ENCODE results near the gene GRIK4. TPM values are rescaled to one million over a fixed set of nuclear protein-coding genes. Genes with fewer than 3 reads are reported as not detected.

The GRIK4 gene
- polyA plus RNA-seq, 1 experiment, result not detected

DNA sequence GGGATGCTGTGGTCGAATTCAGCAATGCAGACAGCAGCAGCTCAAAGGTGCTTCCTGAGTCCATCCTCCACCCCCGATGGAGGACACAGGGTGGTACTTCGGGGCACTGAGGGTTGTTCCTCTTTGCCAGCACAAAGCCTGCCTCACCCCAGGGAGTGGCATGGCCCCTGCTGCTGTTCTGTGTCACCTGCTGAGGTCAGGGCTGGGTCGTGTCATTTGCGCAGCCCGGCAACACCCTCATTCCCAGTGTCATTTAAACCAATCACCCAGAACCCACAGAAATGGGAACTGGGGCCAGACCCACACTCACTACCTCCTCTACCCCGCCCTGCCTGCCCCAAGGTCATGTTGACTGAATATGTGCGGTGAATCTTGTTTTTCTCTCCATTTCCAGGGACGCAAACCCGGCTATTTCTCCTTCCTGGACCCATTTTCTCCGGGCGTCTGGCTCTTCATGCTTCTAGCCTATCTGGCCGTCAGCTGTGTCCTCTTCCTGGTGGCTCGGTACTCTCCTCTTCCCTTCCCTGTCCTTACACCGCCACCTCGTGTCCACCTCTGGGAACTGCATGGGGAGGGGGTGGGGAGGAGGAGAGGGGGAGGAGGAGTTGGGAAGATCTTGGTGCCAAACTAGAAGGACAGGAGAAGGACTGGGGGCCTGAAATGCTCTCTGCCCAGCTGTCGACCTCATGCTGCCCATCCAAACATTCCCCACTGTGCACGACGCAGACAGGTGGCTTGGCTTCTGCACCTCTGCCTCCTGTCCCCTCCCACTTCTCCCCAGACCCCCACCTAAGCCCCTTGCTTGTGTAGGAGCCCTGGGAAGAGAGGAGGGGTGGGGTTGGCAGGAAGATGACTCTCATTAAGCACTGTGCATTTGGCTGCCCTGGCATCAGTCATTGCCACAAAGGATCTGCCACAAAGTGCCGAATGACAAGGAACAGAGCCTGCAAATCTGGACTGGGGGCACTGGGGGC is 441.2 kb downstream of the GRIK4 start:
- Histone ChIP-seq H3K36me3 (ENCODE audit: control insufficient read depth, insufficient read depth, low read length) (no peaks in the 10 kb centered on the region), H3K27me3 (ENCODE audit: control insufficient read depth, insufficient read depth, low read length) (no peaks in the 10 kb centered on the region; the same call in 1 of the 2 replicates), H3K4me3 (ENCODE audit: low read depth, low read length) (no peak overlapping the region)
- no peak for DNase-seq (ENCODE audit: low read depth)
- TF ChIP-seq, protein P1, sequence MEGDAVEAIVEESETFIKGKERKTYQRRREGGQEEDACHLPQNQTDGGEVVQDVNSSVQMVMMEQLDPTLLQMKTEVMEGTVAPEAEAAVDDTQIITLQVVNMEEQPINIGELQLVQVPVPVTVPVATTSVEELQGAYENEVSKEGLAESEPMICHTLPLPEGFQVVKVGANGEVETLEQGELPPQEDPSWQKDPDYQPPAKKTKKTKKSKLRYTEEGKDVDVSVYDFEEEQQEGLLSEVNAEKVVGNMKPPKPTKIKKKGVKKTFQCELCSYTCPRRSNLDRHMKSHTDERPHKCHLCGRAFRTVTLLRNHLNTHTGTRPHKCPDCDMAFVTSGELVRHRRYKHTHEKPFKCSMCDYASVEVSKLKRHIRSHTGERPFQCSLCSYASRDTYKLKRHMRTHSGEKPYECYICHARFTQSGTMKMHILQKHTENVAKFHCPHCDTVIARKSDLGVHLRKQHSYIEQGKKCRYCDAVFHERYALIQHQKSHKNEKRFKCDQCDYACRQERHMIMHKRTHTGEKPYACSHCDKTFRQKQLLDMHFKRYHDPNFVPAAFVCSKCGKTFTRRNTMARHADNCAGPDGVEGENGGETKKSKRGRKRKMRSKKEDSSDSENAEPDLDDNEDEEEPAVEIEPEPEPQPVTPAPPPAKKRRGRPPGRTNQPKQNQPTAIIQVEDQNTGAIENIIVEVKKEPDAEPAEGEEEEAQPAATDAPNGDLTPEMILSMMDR (IDR thresholded peaks at IDR 0.05; ENCODE audit: insufficient read depth, low read depth, low read length), result peak; percentile 86
- ChIA-PET POLR2A (no interaction called here), CTCF (interaction anchor here (0.6 to 2.2 kb wide), 9 partner anchors 11 to 441 kb away, joined by 3 to 5 read pairs (median 3); partner anchors contain the start of genes GRIK4 and TBCEL)

DNA sequence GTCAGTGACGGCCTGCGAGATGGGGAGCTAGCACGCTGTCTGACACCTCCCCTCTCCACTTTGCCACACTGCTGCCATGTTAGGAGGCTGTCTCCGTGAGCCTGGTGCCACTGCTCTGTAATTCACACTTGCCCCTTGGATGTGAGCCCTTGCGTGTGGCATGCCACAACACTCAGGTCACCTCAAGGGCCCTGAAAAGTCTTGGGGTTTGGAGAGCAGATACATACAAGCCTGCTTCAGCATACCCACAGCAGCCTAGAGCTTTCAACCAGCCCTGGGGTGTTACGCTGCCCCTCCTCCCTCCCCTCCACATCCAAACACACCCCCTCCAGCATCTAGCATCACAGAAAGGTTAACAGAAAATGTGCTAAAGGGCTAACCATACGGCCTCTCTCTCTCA is 442.8 kb downstream of the GRIK4 start:
- TF ChIP-seq, protein P1 (IDR thresholded peaks at IDR 0.05; ENCODE audit: insufficient read depth, low read depth, low read length), result no peak
- Histone ChIP-seq H3K27me3 (ENCODE audit: control insufficient read depth, insufficient read depth, low read length) (no peaks in the 10 kb centered on the region; the same call in 1 of the 2 replicates), H3K4me3 (ENCODE audit: low read depth, low read length) (no peak overlapping the region), H3K36me3 (ENCODE audit: control insufficient read depth, insufficient read depth, low read length) (no peaks in the 10 kb centered on the region)
- ChIA-PET POLR2A (no interaction called here), CTCF (interaction anchor here (1.6 kb wide), 1 partner anchor 427 kb away, joined by 3 read pairs; no protein-coding TSS in a partner anchor)
- DNase-seq (ENCODE audit: low read depth), result no peak

DNA sequence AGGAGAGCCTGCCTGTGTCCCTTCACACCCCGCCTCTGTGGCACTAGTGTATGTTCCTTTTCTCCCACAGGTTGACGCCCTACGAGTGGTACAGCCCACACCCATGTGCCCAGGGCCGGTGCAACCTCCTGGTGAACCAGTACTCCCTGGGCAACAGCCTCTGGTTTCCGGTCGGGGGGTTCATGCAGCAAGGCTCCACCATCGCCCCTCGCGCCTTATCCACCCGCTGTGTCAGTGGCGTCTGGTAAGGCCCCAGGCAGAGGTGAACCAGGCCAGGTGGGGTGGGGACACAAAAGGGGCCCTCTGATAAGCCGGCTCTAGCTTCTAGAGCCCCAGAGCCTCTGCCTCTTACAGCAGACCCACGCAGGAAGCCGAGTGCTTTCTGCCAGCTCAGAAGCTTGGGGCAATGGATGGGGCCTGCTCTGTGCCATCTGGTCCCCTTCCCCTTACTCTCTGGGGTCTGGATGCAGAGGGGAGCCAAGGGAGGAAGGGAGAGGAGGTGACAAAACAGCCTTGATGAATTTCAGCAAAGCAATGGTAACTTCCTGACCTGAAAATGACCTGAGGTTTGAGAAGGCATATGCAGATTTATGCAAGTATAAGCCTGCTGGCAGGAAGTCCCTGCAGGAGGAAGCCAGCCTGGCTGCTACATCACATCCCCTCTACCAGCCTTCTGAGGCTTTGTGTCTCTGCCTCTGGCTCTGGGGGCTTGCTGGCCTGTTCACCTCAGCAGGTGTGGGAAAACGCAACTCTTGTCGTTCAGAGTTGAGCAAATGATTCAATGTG is 445.4 kb downstream of the GRIK4 start:
- ChIA-PET POLR2A (no interaction called here), CTCF (interaction anchor here (1.2 kb wide), 1 partner anchor 9 kb away, joined by 3 read pairs; no protein-coding TSS in a partner anchor)
- TF ChIP-seq, protein P1 (IDR thresholded peaks at IDR 0.05; ENCODE audit: insufficient read depth, low read depth, low read length), result no peak
- DNase-seq (ENCODE audit: low read depth), result no peak
- no peak overlapping the region for H3K4me3 ChIP-seq (ENCODE audit: low read depth, low read length)
- no peaks in the 10 kb centered on the region for H3K27me3 ChIP-seq (ENCODE audit: control insufficient read depth, insufficient read depth, low read length)
- H3K36me3 ChIP-seq (ENCODE audit: control insufficient read depth, insufficient read depth, low read length), result no peaks in the 10 kb centered on the region

DNA sequence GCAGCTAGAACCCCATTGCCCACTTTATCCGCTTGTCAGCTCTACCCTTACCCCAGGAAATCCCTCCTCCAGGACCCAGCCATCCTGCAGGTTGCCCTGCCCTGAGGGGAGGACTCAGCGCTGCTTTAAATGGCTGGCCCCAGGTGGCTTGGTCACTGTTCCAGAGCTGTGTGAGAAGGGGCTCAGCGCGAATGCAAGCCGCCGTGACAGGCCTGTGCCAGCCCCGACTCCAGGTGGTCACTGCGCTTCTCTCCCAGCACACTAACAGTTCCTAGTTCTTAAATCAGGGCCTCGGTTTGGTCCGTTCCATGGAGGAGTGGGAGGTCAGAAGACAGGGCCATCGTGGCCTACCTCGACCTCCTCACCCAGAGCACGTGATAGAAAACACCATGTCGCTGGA is 446.6 kb downstream of the GRIK4 start:
- TF ChIP-seq, protein P1 (IDR thresholded peaks at IDR 0.05; ENCODE audit: insufficient read depth, low read depth, low read length), result no peak
- no peak for DNase-seq (ENCODE audit: low read depth)
- H3K36me3 ChIP-seq (ENCODE audit: control insufficient read depth, insufficient read depth, low read length), result no peaks in the 10 kb centered on the region
- H3K4me3 ChIP-seq (ENCODE audit: low read depth, low read length), result no peak overlapping the region
- H3K27me3 ChIP-seq (ENCODE audit: control insufficient read depth, insufficient read depth, low read length), result no peaks in the 10 kb centered on the region
- POLR2A ChIA-PET, result no interaction called here
- CTCF ChIA-PET, result no interaction called here

DNA sequence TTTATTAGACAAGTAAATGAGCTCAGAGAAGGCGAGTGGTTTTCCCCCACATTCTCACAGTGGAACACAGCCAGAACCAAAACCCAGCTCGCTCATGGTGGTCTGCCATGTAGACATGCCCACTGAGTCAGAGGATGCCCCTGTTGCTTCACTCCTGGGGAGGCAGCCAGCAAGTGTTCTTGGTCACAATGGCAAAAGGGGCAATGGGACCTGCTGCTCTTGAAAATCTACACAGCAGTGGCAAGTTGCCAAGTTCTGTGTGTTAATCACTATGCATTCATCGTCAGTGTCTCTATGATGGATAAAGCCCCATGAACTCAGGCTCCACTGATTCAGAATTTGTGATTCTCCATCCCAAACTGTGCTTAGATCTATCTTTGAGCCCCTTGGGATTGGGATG is 447.6 kb downstream of the GRIK4 start:
- no peaks in the 10 kb centered on the region for H3K27me3 ChIP-seq (ENCODE audit: control insufficient read depth, insufficient read depth, low read length)
- ChIA-PET CTCF (interaction anchor here (0.6 kb wide), 1 partner anchor 260 kb away, joined by 3 read pairs; no protein-coding TSS in a partner anchor), POLR2A (no interaction called here)
- H3K36me3 ChIP-seq (ENCODE audit: control insufficient read depth, insufficient read depth, low read length), result no peaks in the 10 kb centered on the region
- TF ChIP-seq, protein P1 (IDR thresholded peaks at IDR 0.05; ENCODE audit: insufficient read depth, low read depth, low read length), result no peak
- no peak for DNase-seq (ENCODE audit: low read depth)
- H3K4me3 ChIP-seq (ENCODE audit: low read depth, low read length), result no peak overlapping the region

Data from BJ (cell line).